HCT116 (cell line): ENCODE measurements around the gene C19orf38. TPM values are rescaled to one million over a fixed set of nuclear protein-coding genes. Genes with fewer than 3 reads are reported as not detected.

Experiments
- ATAC-seq: fragments of 200-7000 bp; cut with Tn5 transposase; 2 replicates; pipeline ENCODE4 v1.9.1; 2020; ENCODE audit warnings: mild to moderate bottlenecking, moderate library complexity
- BruUV-seq: library from RNA; stranded (reverse); fragments of 400-500 nt; replicated peaks from 2 replicates; lab custom pipeline; 2021; lab: Mats Ljungman, UMichigan
- CTCF ChIA-PET: fragments of 300-600 bp; sonication (Branson Sonifier 250); formaldehyde crosslinking; loops from one replicate; lab custom pipeline; 2021; ENCODE audit warnings: antibody characterized with exemption; lab: Charles Lee
- POLR2A ChIA-PET: fragments of 300-600, 350-600 bp; sonication (Branson Sonifier 250); formaldehyde crosslinking; loops from one replicate; lab custom pipeline; 2021; ENCODE audit warnings: antibody characterized with exemption; lab: Charles Lee
- RAD21 ChIA-PET, 2 experiments: fragments of 300-600 bp; sonication (Branson Sonifier 250); formaldehyde crosslinking; loops; one replicate each; lab custom pipeline; 2023; ENCODE audit warnings: low total read pairs in 2 of 2; ENCODE audit not compliant: uncharacterized antibody in 2 of 2, unreplicated experiment in 2 of 2, low non-redundant PET in 1 of 2; lab: Charles Lee
- DNase-seq: peaks from one replicate; pipeline ENCODE4 v3.0.0-alpha.2; 2010; ENCODE audit warnings: low read depth, low spot score
- H2AFZ ChIP-seq: fragments of 200-600 bp; shearing (Covaris generic), sonication (generic); 2 replicates; pipeline ENCODE4 v1.6.1; 2017; ENCODE audit warnings: low read depth, mixed run types, mixed read lengths, antibody characterized with exemption, low read length; ENCODE audit not compliant: poor library complexity, severe bottlenecking
- H3K27ac ChIP-seq: 2 replicates; pipeline ENCODE4 v1.5.1; 2012; ENCODE audit warnings: low read depth, low read length
- H3K27me3 ChIP-seq: fragments of 200-600 bp; sonication (generic); 2 replicates; pipeline ENCODE4 v1.6.1; 2016; ENCODE audit warnings: mixed run types, low read length, mixed read lengths; ENCODE audit not compliant: insufficient read depth
- H3K36me3 ChIP-seq, 2 experiments: fragments of 200-500 bp in 1 of 2; fragments of 200-600 bp in 1 of 2; sonication (Bioruptor generic) in 1 of 2; sonication (generic) in 1 of 2; 2 replicates each; pipeline versions ENCODE4 v1.5.1 to v1.6.1; 2014 to 2016; ENCODE audit warnings: low read length in 2 of 2, inconsistent platforms in 1 of 2, mixed read lengths in 1 of 2, mixed run types in 1 of 2; ENCODE audit not compliant: insufficient read depth in 2 of 2, control insufficient read depth in 1 of 2
- H3K4me1 ChIP-seq, 2 experiments: fragments of 200-600 bp in 1 of 2; sonication (generic) in 1 of 2; 2 replicates each; pipeline versions ENCODE4 v1.5.1 to v1.6.1; 2012 to 2017; ENCODE audit warnings: low read length in 2 of 2, inconsistent platforms in 1 of 2, mild to moderate bottlenecking in 1 of 2, mixed read lengths in 1 of 2, mixed run types in 1 of 2, moderate library complexity in 1 of 2; ENCODE audit not compliant: insufficient read depth in 2 of 2, control insufficient read depth in 1 of 2
- H3K4me2 ChIP-seq: fragments of 200-600 bp; sonication (generic); 2 replicates; pipeline ENCODE4 v1.6.1; 2017; ENCODE audit warnings: mixed run types, low read length, mixed read lengths
- H3K4me3 ChIP-seq, 2 experiments: fragments of 200-600 bp in 1 of 2; sonication (generic) in 1 of 2; replicated peaks in 1 of 2; 2 replicates each; pipeline ENCODE4 v1.5.1; 2011 to 2016; ENCODE audit warnings: low read length in 2 of 2, control low read depth in 1 of 2, low read depth in 1 of 2, mild to moderate bottlenecking in 1 of 2, mixed read lengths in 1 of 2, mixed run types in 1 of 2
- H3K79me2 ChIP-seq: fragments of 200-600 bp; sonication (generic); 2 replicates; pipeline ENCODE4 v1.6.1; 2017; ENCODE audit warnings: mild to moderate bottlenecking, mixed run types, low read length, moderate library complexity, mixed read lengths; ENCODE audit not compliant: insufficient read depth
- H3K9ac ChIP-seq: fragments of 200-600 bp; sonication (generic); 2 replicates; pipeline ENCODE4 v1.6.1; 2016; ENCODE audit warnings: low read length, mixed read lengths
- H3K9me2 ChIP-seq: fragments of 200-600 bp; sonication (generic), shearing (Covaris generic); 2 replicates; pipeline ENCODE4 v1.6.1; 2017; ENCODE audit warnings: mixed run types, mild to moderate bottlenecking, moderate library complexity; ENCODE audit not compliant: insufficient read depth
- H3K9me3 ChIP-seq, 2 experiments: fragments of 200-500 bp in 1 of 2; fragments of 200-600 bp in 1 of 2; sonication (Bioruptor generic) in 1 of 2; sonication (generic) in 1 of 2; 2 replicates each; pipeline ENCODE4 v1.6.1; 2014 to 2017; ENCODE audit warnings: low read length in 2 of 2, mixed read lengths in 2 of 2, inconsistent platforms in 1 of 2, low read depth in 1 of 2, mild to moderate bottlenecking in 1 of 2, mixed run types in 1 of 2, moderate library complexity in 1 of 2; ENCODE audit not compliant: control insufficient read depth in 1 of 2, insufficient read depth in 1 of 2
- H4K20me1 ChIP-seq: fragments of 200-600 bp; sonication (generic), shearing (Covaris generic); 2 replicates; pipeline ENCODE4 v1.6.1; 2017; ENCODE audit warnings: mixed run types, mild to moderate bottlenecking, moderate library complexity; ENCODE audit not compliant: insufficient read depth
- CEBPB ChIP-seq: IDR thresholded peaks from 2 replicates; pipeline ENCODE4 v1.6.1; 2012; ENCODE audit warnings: low read depth
- FOSL1 ChIP-seq: IDR thresholded peaks from 2 replicates; pipeline ENCODE4 v1.6.1; 2012; ENCODE audit warnings: low read depth
- RAD21 ChIP-seq: IDR thresholded peaks from 2 replicates; pipeline ENCODE4 v1.6.1; 2012; ENCODE audit warnings: low read depth, mild to moderate bottlenecking
- SIN3A ChIP-seq: IDR thresholded peaks from 2 replicates; pipeline ENCODE4 v1.6.1; 2012; ENCODE audit warnings: low read depth
- TCF7L2 ChIP-seq: IDR thresholded peaks from 2 replicates; pipeline ENCODE4 v1.7.0; 2011; ENCODE audit warnings: borderline replicate concordance, inconsistent platforms; ENCODE audit not compliant: insufficient read depth, insufficient read length; ENCODE audit errors: extremely low read depth
- YY1 ChIP-seq: IDR thresholded peaks from 2 replicates; pipeline ENCODE4 v1.6.1; 2011; ENCODE audit warnings: low read length, low read depth, moderate library complexity, mild to moderate bottlenecking; ENCODE audit not compliant: insufficient replicate concordance; ENCODE audit errors: extremely low read depth
- ZFX ChIP-seq: fragments of 450-650 bp; IDR thresholded peaks from 2 replicates; pipeline ENCODE4 v1.6.1; 2017
- ZNF274 ChIP-seq: fragments of 200-500 bp; sonication (Bioruptor generic); IDR thresholded peaks from 2 replicates; pipeline ENCODE4 v1.6.1; 2014; ENCODE audit warnings: mild to moderate bottlenecking, low read depth, low read length, inconsistent platforms
- intact Hi-C: fragments of 100-400 bp; cut with micrococcal nuclease; formaldehyde crosslinking; loops from 2 replicates; pipeline ENCODE4 v1.10.0; 2022
- total RNA-seq: library from RNA; stranded (reverse); gene quantifications from one replicate; pipeline ENCODE4 v1.2.1, GENCODE V29; 2021; ENCODE audit not compliant: unreplicated experiment
- TF ChIP-seq, protein P1 (sequence below): IDR thresholded peaks from 2 replicates; pipeline ENCODE4 v1.6.1; 2011; ENCODE audit warnings: mild to moderate bottlenecking, low read length, moderate library complexity; ENCODE audit not compliant: insufficient replicate concordance; ENCODE audit errors: extremely low read depth
- TF ChIP-seq, protein P2 (sequence below): IDR thresholded peaks from 2 replicates; pipeline ENCODE4 v1.6.1; 2012

Gene C19orf38
- total RNA-seq, 1 experiment from 2014 or later, result 0.74 TPM

DNA sequence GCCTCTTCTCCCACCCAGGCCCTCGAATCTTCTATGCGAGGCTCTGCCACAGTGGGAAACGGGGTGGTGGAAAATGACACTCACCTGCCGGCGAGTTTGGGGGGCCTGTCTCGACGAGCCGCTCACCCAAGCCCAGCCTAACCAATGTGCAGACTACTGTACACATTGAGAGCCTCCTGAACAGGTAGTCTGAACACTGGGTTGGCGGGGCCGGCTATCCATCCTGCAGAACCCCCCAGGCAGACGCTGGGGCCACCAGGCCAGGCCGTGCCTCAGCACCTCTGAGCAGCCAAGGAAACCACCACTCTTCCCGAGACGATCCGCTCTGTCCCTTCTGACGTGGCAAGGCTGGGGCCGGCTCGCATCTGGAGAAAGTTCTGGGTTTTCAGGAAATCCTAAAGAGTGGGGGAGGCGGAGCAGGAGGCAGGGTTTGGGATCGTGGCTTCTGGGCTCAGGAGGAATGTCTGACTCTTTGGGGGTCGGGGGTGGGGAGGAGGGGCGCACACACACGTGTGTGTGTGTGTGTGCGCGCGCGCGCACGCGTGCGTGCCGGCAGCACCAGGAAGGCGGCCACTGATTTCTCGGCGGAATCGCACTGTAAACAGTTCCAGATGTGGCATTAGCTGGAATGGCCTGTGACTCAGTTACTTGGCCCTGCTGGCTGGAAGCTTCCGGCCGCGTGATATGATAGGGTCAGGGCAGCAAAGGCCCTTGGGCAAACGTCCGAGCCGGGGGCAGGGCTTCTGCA is 30.8 kb upstream of the C19orf38 start:
- POLR2A ChIA-PET, result no interaction called here
- Histone ChIP-seq H3K27me3 (no peaks in the 10 kb centered on the region), H4K20me1 (no peaks in the 10 kb centered on the region), H3K36me3 (peaks cover 0 to 6% of the 10 kb centered on the region in 2 experiments; a peak in 3 of 4 replicates), H3K4me3 (no peak overlapping the region), H3K9ac (no peak overlapping the region), H3K79me2 (no peaks in the 10 kb centered on the region), H3K9me2 (no peaks in the 10 kb centered on the region), H3K27ac (no peak overlapping the region), H3K4me1 (peaks cover 9 to 11% of the 10 kb centered on the region in 2 experiments), H2AFZ (no peak overlapping the region), H3K4me2 (no peak overlapping the region), H3K9me3 (no peaks in the 10 kb centered on the region)
- no peak for TF ChIP-seq CEBPB
- no peak for TF ChIP-seq ZNF274
- no peak for TF ChIP-seq ZFX
- TF ChIP-seq, protein P1, sequence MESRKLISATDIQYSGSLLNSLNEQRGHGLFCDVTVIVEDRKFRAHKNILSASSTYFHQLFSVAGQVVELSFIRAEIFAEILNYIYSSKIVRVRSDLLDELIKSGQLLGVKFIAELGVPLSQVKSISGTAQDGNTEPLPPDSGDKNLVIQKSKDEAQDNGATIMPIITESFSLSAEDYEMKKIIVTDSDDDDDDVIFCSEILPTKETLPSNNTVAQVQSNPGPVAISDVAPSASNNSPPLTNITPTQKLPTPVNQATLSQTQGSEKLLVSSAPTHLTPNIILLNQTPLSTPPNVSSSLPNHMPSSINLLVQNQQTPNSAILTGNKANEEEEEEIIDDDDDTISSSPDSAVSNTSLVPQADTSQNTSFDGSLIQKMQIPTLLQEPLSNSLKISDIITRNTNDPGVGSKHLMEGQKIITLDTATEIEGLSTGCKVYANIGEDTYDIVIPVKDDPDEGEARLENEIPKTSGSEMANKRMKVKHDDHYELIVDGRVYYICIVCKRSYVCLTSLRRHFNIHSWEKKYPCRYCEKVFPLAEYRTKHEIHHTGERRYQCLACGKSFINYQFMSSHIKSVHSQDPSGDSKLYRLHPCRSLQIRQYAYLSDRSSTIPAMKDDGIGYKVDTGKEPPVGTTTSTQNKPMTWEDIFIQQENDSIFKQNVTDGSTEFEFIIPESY, result no peak
- TF ChIP-seq TCF7L2, result no peak
- no peak for TF ChIP-seq SIN3A
- no peak for TF ChIP-seq FOSL1
- TF ChIP-seq, protein P2, sequence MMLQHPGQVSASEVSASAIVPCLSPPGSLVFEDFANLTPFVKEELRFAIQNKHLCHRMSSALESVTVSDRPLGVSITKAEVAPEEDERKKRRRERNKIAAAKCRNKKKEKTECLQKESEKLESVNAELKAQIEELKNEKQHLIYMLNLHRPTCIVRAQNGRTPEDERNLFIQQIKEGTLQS, result no peak
- TF ChIP-seq RAD21, result no peak
- TF ChIP-seq YY1, result no peak
- ATAC-seq, result no peak
- BruUV-seq, result no TSS peak
- CTCF ChIA-PET, result interaction anchor here (1.0 kb wide), 1 partner anchor 47 kb away, joined by 3 read pairs; no protein-coding TSS in a partner anchor
- DNase-seq, result no peak
- intact Hi-C loops, result no loop called here
- RAD21 ChIA-PET, result no interaction called here
